ENCODE measurements around the gene DIABLO. TPM values are rescaled to one million over a fixed set of nuclear protein-coding genes. Genes with fewer than 3 reads are reported as not detected.
"Not testable (repeated sequence)": the region's sequence is repeated elsewhere in the genome, so short reads cannot be mapped to it uniquely, and the experiment has no call there.

Gene DIABLO
- polyA plus RNA-seq, 1 donor, result 75.2 TPM

GRCh38 chr12:122190842-122191668 is 34.8 kb downstream of the DIABLO start:
- DNase-seq, result peak; percentile 52

DNA sequence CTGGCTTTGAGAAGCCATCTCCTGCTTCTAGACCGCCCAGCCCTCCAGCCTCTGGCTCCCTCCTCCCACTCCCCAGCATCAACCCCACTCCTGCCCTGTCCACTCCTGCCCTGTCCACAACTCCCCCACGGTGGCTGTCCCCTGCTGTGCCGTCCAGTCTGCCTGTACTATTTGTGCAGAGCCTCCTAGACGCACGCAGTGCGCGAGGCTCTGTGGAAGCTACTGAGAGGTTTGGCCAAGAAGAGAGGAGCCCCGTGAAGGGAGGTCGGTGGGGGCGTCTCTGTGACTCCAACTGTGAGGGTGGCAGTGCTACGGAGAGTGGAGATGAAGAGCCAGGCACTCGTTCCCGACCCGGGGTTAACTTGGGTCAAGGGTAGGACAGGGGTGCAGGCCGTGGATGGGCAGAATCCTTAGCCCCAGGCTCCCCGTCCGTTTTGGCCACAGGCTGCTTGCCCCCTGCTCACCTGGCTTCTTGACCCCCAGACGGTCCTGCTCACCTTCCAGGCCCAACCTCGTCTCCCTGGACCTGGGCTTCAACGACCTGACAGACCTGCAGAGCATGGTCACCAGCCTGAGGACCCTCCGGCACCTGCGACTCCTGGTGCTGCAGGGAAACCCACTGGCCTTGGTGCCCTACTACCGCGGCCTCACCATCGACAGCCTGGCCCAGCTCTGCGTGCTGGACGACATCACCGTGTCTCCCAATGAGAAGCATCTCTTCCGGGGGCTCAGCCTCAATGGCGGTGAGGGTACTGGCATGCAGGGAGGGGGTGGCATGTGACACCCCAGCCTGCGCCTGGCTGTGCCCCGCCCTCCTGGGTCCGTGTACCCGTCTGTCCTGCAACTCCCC is 36.0 kb downstream of the DIABLO start:
- DNase-seq, result no peak

DNA sequence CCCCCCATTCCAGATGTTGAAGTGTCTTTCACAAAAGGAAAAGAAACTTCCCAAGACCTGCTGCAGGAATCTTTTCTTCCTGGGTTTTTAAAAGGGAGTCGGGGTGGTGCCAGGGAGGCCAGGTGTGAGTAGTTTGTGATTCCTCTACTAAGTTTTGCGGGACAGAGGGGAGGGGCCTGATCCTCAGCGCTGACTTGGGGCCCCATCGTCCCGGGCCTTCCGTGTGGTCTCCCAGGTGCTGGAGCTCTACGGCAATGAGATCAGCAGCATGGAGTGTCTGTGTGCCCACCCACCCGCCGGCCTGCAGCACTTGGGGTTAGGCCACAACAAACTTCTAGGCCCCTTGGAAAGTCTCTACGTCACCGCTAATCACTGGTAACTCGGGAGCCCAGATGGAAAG is 38.4 kb downstream of the DIABLO start:
- no peak for DNase-seq

DNA sequence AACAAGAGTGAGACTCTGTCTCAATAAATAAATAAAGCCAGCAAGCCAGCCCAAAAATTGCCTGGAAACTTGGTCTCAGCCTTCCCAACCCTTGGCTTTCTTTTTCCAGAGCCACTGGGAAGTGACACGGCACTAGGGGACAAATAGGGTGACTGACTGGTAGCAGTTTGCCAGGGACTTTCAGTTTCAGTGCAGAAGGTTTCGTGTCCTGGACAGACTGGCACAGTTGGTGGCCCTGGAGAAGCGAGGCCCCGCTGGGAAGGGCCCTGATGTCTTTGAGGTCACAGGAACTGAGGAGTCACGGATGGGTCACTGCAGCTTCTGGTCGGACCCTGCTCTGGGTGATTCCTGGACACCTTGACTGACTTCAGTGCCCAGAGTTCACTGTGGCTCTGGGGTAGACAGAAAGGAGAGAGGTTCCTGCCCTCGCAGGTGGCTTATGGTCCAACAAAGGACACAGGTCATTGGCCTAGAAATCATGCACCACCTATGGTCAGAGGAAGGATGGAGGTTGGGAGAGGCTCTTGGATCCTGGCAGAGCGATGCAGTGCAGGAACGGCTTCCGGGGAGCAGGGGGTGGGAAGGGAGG is 40.3 kb downstream of the DIABLO start:
- DNase-seq, result no peak

GRCh38 chr12:122185079-122185478 is 40.8 kb downstream of the DIABLO start:
- no peak for DNase-seq

DNA sequence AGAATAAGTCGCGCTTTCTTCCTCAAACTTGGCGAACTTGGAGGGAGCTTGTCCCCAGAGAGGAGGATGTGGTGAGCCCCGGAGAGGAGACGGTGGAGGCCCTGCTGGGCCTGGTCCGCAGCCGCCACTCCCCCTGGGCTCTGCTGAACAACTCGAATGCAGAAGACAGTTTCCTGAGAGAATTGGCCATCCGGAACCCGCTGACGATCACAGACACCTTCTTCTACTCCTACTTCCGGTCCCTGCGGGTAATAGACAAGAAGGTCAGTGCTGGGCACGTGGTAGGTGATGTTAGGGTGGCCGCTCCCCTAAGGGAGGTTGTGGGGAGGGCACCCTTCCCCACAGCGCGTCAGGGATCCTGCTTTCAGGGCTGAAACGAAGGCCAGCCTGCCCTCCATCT is 41.3 kb downstream of the DIABLO start:
- no peak for DNase-seq

GRCh38 chr12:122183588-122183940 is 42.3 kb downstream of the DIABLO start:
- DNase-seq, result no peak

DNA sequence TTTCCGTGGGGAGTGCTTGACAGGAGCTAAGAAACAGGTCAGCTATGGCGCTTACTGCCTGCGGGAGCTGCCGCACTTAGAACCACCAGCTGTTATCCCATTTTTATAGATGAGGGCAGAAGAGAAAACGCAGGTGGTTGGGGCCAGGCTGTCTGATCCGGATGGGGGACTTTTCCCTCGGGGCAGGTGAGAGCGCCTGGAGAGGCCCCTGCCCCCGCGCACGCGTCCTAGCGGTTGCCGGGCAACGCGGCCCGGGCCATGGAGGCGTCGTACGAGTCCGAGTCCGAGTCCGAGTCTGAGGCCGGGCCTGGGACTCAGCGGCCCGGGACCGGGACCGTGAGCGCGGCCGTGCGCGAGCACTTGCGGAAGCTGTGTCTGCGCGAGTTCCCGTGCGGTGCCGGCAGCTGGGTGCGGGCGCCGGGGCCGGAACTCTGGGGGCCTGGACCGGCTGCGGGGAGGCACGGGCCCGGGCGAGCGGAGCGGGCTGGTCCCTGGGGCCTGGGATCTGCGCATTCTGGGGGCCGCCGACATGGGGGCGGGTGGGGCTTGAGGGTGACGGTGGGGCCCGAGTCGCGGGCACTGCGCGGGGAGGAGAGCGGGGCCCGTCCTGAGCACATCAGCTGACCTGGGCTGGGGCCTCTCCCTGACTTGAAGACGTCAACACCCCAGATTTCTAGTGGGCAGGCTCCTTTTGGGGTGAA is 42.8 kb downstream of the DIABLO start, which contains the start of gene LRRC43:
Gene LRRC43 (plus strand): TSS at position 237 of the 701 bp plus-strand sequence. CDS start 22 bp downstream, at position 259.
- peak; percentile 65 for DNase-seq

- not testable (repeated sequence) for DNase-seq
Measured at GRCh38 chr12:122176473-122176872, 49.4 kb downstream of the DIABLO start.

GRCh38 chr12:122174155-122174845 is 51.6 kb downstream of the DIABLO start, which contains the start of gene IL31:
Gene IL31 (minus strand): TSS chr12:122174221. CDS start chr12:122174172, 49 bp downstream.
- DNase-seq, result no peak

- no peak for DNase-seq
Measured at GRCh38 chr12:122172262-122172939, 53.5 kb downstream of the DIABLO start.

DNA sequence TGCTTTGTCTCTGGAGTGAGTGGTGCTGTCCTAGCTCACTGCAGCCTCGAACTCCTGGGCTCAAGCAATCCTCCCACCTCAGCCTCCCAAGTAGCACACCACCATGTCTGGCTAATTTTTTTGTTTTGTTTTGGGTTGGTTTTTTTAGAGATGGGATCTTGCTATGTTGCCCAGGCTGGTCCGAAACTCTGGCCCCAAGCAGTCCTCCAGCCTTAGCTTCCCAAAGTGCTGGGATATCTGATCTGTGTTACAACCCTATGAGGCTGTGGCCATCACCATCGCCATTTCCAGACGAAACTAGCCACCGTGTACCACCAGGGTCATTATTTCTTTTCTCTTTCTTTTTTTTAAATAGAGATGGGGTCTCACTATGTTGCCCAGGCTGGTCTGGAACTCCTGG is 54.5 kb downstream of the DIABLO start:
- DNase-seq, result no peak

GRCh38 chr12:122168492-122168891 is 57.4 kb downstream of the DIABLO start:
- no peak for DNase-seq

- DNase-seq, result no peak
Measured at GRCh38 chr12:122167356-122167925, 58.4 kb downstream of the DIABLO start.

DNA sequence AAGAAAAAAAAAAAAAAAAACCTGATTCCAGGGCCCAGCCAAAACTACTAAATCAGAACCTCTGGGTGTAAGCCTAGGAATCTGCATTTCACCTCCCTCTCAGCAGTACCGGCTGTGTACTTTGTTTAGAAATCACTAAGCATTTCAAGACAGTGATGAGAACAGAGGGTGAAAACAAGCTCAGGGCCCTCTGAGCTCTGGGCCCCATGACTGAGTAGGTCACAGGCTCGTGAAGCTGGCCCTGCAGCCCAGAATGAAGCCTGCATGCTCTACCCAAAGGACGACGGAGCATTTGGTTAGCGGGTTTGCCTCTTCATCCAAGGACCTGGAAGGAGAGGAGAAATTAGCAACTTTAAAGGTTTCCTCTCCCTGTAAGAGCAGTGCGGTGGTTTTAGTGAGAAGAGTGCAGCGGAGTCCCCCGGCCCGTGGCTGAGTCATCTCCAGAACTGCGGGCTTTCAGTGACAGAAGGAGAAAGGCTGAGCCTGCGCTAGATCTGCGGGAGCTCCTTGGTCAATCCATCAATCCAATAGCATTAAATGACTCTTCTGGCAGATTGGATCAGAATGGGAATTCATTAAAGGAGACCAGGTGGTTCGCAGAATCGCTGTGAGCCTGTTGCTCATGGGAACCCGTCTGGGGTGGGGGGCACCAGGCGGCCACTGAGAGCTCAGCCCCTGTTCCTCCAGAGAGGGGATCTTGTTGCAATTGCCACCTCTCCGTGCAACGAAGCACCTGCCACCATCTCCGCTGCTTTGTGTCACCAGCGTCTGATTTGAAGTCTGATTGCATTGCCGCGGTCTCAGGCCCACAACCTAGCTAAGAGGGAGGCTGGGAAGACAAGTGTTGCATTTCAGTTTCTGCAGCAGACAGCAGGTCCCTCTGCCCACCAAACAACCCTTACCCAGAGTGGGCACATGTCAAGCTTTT is 59.2 kb downstream of the DIABLO start:
- no peak for DNase-seq

DNA sequence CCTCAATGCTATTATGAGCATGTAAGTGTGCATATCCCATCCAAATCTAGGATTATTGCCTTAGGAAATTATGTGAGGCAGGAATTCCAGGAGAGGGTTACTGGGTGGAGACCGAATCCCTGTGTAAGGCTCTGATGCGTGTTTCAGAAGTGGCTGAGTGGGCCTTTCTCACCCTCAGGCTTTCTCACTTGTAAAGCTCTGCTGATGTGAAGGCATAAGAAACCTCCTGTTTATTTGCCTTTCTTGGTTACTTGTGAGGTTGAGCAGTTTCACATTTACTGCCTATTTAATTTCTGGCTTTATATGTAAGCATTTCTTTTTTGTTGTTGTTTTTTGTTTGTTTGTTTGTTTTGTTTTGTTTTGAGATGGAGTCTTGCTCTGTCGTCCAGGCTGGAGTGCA is 62.9 kb downstream of the DIABLO start:
- DNase-seq, result no peak

DNA sequence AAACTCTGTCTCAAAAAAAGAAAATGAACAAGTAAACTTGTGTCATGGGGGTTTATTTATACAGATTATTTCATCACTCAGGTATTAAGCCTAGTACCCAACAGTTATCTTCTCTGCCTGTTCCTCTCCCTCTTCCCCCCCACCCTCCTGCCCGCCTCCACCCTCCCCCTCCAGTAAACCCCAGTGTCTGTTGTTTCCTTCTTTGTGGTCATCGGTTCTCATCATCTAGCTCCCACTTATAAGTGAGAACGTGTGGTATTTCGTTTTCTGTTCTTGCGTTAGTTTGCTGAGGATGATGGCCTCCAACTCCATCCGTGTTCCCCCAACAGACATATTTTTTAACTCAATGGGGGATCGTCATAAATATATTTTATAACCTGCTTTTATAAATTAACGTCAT is 64.2 kb downstream of the DIABLO start:
- DNase-seq, result no peak

DNA sequence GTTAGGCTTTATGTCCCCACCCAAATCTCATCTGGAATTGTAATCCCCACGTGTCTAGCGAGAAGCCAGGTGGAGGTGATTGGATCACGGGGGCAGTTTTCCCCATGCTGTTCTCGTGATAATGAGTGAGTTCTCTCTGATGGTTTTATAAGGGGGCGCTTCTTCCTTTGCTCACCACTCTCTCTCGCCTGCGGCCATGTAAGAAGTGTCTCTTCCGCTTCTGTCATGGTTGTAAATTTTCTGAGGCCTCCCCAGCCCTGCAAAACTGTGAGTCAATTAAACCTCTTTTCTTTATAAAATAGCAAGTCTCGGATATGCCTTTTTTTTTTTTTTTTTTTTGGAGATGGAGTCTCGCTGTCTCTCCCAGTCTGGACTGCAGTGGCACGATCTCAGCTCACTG is 65.1 kb downstream of the DIABLO start:
- no peak for DNase-seq

GRCh38 chr12:122159882-122160281 is 66.0 kb downstream of the DIABLO start:
- no peak for DNase-seq

Measured in left kidney (tissue), 2 donors.